EL (cell line): ENCODE measurements around the gene TMEM213.
"Not testable (repeated sequence)": the region's sequence is repeated elsewhere in the genome, so short reads cannot be mapped to it uniquely, and the experiment has no call there.

Source experiments
- DNase-seq: peaks from one replicate; pipeline ENCODE4 v3.0.0-alpha.2; 2016

TMEM213 gene

GRCh38 chr7:138798836-138799235 is 1.0 kb downstream of the TMEM213 start:
- DNase-seq = no peak

DNA sequence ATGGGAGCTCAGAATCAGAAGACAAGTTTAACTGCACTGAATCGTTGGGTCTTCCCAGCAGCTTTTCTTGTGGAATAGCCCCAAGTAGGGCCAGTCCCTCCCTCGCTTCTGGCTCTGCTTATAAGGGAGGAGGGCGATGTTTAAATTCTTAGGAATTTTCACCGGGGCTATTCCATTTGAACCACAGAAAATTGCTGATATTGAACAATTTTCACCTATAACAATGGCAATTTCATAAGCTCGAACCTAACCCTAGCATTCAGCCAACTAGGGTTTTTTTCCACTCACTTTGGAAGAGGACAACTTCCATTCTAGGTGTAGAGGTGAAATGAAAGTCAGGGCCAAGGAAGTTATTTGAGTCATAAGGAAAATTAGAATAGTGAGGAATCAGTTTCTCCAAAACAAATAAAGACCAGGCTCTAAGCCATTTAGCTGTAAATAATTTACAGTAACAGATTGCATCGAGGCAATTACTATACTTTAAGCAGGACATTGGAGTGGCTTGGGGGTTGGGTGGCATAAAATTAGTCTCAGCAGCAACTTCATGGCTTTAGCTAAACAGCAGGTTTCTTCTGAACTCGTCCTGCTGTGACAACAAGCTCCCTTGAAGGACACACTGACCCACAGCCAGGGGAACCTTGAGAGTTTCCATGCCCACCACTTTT is 1.7 kb downstream of the TMEM213 start:
- no peak for DNase-seq

GRCh38 chr7:138801256-138801655 is 3.5 kb downstream of the TMEM213 start:
- DNase-seq = no peak

GRCh38 chr7:138802706-138803105 is 4.9 kb downstream of the TMEM213 start:
- DNase-seq = no peak

- DNase-seq = no peak
Observed at GRCh38 chr7:138804618-138805017, 6.8 kb downstream of the TMEM213 start.

- no peak for DNase-seq
Observed at GRCh38 chr7:138809346-138809745, 11.6 kb downstream of the TMEM213 start.

DNA sequence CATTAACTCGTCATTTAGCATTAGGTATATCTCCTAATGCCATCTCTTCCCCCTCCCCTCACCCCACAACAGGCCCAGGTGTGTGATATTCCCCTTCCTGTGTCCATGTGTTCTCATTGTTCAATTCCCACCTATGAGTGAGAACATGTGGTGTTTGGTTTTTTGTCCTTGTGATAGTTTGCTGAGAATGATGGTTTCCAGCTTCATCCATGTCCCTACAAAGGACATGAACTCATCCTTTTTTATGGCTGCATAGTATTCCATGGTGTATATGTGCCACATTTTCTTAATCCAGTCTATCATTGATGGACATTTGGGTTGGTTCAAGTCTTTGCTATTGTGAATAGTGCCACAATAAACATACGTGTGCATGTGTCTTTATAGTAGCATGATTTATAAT is 13.5 kb downstream of the TMEM213 start:
- not testable (repeated sequence) for DNase-seq

GRCh38 chr7:138813945-138814344 is 16.2 kb downstream of the TMEM213 start:
- DNase-seq = no peak

DNA sequence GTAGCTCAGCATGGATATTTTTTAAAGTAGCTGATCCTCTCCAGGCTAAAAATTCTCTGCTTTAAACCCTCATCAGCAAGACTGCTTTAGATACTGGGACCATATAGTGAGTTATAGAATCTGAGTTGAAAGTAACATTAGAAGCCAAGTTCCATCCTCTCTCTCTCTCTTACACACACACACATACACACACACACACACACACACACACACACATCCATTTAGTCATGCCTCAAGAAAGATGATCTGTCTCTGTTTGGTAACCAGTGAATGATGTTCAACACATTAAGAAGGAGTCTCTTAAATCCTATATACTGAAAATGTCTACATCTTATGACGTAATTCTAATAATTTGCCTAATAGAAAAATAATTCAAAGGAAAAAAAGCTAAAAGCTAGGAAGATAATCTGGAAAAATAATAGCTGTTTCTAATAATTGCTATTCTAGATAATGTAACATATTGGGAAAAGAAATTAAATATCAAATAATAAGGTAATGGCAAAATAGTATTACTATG is 17.1 kb downstream of the TMEM213 start:
- no peak for DNase-seq

GRCh38 chr7:138816650-138817049 is 18.9 kb downstream of the TMEM213 start:
- DNase-seq = no peak

DNA sequence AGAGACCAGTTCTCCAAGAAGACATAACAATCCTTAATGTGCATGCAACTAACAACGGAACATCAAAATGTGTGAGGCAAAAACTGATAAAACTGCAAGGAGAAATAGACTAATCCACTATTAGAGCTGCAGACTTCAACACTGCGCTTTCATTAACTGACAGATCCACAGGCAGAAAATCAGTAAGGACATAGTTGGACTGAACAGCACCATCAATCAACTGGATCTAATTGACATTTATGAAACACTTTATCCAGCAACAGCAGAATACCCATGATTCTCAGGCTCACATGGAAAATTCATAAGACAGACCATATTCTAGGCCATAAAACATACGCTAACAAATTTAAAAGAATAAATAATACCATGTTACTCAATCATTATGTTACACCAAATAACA is 21.8 kb downstream of the TMEM213 start:
- DNase-seq = no peak

DNA sequence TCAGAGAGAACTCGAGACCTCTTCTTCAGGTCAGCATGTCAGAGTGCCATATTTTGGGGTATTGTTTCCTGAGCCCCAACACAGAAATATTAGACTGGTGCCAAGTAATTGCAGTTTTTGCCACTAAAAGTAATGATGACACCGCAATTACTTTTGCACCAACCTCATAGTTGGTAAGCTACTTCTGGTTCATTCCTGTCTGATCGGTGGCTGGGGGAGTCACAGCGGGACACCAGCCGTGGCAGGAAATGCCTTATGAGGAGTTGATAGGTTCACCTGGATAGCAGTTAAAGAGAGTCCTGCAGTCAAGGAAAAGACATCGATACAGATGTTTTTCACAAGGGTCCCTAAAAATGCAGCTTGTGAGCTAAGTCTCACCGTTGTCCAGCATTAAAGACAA is 24.1 kb downstream of the TMEM213 start:
- no peak for DNase-seq

DNA sequence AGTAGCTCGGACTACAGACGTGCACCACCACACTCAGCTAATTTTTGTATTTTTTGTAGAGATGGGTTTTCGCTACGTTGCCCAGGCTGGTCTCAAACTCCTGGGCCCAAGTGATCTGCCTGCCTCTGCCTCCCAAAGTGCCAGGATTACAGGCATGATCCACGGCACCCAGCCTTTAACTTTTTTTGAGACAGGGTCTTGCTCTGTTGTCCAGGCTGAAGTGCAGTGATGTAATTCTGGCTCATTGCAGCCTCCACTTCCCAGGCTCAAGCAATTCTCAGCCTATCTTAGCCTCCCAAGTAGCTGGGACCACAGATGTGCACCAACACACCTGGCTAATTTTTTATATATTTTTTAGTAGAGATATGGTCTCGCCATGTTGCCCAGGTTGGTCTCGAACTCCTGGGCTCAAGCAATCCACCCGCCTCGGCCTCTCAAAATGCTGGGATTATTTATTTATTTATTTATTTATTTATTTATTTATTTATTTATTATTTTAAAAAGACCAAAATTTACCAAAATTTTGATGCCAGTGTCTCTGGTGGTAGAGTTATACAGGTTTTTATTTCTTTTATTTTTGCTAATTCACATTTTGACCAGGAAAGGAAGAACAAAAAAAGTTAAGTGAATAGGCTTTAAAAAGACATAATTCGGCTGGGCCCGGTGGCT is 25.2 kb downstream of the TMEM213 start:
- DNase-seq = no peak

- no peak for DNase-seq
Observed at GRCh38 chr7:138825049-138825721, 27.4 kb downstream of the TMEM213 start.

- no peak for DNase-seq
Observed at GRCh38 chr7:138828302-138828701, 30.5 kb downstream of the TMEM213 start.

- no peak for DNase-seq
Observed at GRCh38 chr7:138829335-138829734, 31.5 kb downstream of the TMEM213 start.

- no peak for DNase-seq
Observed at GRCh38 chr7:138832966-138833365, 35.2 kb downstream of the TMEM213 start.

DNA sequence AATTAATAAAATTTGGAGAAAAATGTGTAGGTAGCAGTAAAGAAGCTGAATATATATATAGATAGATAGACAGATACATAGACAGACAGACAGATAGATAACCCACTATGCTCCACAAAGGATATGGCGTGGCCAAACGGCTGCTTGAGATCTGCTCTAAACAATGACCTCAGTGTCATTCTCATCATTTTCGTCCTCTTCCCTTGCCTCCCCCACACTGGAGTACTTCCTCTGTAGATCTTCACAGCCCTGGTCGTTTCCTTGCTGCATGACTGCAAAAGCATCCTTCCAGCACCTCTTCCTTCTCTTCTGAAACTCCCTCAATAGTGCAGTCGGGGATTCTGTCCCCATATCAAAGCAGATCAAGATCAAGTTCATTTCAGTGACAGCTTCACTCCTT is 35.8 kb downstream of the TMEM213 start:
- DNase-seq = no peak

GRCh38 chr7:138834583-138834982 is 36.8 kb downstream of the TMEM213 start:
- DNase-seq = no peak

DNA sequence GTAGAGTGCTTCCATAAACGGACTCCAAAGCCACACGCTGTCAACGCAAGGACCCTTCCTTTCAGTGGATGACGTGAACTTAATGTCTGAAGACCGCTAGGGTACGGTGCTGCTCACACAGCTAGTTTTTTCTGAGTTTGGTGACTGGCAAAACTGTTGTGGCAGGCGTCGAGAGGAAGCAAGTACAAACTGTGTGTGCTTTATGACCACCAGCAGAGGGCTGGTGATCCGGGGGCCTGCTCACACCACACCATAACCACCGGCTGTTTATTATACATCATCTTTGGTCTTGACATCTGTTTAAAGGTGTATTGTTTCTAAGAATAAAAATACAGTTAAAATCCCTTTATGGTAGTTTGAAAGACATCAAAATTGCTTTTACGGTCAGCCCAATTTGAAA is 37.3 kb downstream of the TMEM213 start:
- no peak for DNase-seq

DNA sequence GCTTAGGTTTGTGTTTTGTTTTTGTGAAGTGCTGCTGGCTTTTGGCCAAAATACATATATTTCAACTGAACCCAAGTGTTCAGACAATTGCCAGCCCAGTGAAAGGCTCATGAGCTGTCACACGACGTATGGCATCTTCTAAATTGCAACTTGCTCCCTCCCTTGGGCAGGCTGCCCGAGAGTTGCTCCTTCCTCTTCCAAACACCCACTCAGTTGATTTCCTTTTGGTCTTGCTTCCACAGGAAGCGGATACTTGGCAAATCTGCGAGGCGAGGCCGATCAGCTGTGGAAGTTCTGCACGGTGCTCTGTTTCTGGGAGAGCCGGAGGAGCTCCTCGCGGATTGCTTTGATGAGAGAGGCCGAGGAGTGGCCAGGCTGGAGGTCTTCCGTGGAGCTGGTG is 39.8 kb downstream of the TMEM213 start:
- DNase-seq = no peak

DNA sequence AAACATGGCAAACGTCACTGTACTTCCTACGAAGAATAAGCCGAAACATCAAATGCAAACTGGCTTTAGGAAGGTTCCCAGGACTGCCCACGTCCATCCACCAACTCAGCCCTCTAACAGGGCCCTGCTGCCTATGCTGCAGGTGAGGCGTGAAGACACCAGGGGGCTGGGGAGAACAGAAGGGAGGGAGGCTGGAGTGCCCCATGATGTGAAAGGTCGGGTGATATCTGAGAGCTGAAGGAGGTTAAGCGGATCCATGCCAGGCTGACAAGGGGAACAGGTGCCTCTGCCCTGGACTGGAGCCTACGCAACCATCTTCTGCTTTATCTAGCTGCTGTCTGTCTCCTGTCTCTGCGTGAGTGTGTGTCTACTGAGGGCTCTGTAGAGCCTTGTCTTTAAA is 40.4 kb downstream of the TMEM213 start:
- no peak for DNase-seq

DNA sequence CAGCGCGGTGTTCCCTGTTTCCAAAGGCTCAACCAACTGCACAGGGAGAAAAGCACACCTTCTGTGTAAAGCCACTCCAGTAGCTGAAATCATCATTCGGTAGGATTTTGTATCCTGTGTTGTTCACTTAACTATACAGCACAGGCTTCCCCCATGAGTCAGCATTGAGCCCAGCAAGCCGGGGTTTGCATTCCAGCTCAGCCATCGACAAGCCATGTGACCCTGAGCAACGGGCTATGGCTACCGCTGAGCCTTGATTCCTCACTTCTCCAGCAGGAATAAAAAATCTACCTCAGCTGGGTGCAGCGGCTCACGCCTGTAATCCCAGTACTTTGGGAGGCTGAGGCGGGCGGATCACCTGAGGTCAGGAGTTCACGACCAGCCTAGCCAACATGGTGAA is 44.3 kb downstream of the TMEM213 start:
- DNase-seq = peak; percentile 75
